ENCODE measurements around the gene MIX23.

DNA sequence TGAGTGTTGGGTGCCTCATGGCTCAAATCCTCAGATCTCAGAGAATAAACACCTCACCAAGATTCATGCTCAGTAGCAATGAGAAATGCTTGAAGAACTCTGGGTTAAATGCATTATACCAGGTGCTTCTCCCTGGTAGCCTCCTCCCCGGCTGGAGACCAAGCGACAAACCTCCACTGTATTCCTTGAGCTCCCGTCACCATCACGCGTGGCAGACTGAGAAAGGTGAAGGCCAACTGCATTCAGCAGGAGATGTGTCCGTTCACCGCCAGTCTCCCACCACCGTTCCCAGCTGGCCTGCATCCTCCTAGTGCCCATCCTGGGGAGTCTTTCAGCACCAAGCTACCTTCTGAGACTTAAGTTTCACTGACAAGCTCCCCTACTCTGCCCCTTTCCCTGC is 50.5 kb downstream of the MIX23 start:
- no peak for TF ChIP-seq MAFK (IDR thresholded peaks at IDR 0.05; ENCODE audit: low read depth, low read length)
- TF ChIP-seq, protein P1, sequence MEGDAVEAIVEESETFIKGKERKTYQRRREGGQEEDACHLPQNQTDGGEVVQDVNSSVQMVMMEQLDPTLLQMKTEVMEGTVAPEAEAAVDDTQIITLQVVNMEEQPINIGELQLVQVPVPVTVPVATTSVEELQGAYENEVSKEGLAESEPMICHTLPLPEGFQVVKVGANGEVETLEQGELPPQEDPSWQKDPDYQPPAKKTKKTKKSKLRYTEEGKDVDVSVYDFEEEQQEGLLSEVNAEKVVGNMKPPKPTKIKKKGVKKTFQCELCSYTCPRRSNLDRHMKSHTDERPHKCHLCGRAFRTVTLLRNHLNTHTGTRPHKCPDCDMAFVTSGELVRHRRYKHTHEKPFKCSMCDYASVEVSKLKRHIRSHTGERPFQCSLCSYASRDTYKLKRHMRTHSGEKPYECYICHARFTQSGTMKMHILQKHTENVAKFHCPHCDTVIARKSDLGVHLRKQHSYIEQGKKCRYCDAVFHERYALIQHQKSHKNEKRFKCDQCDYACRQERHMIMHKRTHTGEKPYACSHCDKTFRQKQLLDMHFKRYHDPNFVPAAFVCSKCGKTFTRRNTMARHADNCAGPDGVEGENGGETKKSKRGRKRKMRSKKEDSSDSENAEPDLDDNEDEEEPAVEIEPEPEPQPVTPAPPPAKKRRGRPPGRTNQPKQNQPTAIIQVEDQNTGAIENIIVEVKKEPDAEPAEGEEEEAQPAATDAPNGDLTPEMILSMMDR (conservative IDR thresholded peaks at IDR 0.05; ENCODE audit: low read depth, low read length) = no peak
